Loucy (cell line): ENCODE measurements around the gene ZNRF3.

Source experiments
- H2AFZ ChIP-seq: fragments of 200-600 bp; sonication (generic); 2 replicates; pipeline ENCODE4 v1.6.0; 2016; ENCODE audit warnings: antibody characterized with exemption, mild to moderate bottlenecking, low read length, moderate library complexity
- H3F3A ChIP-seq: fragments of 200-600 bp; 2 replicates; pipeline ENCODE4 v1.6.0; 2016; ENCODE audit warnings: antibody characterized with exemption, low read depth, mild to moderate bottlenecking
- H3K27me3 ChIP-seq: fragments of 200-600 bp; sonication (generic); 2 replicates; pipeline ENCODE4 v1.6.1; 2014; ENCODE audit warnings: low read length, mild to moderate bottlenecking; ENCODE audit not compliant: insufficient read depth, poor library complexity, severe bottlenecking
- H3K36me3 ChIP-seq: fragments of 200-600 bp; sonication (generic); 2 replicates; pipeline ENCODE4 v1.6.1; 2016; ENCODE audit warnings: low read length; ENCODE audit not compliant: insufficient read depth
- H3K4me1 ChIP-seq: fragments of 200-600 bp; sonication (generic); 2 replicates; pipeline ENCODE4 v1.5.1; 2014; ENCODE audit warnings: low read length, mild to moderate bottlenecking; ENCODE audit not compliant: insufficient read depth, poor library complexity, severe bottlenecking
- H3K4me2 ChIP-seq: fragments of 200-600 bp; sonication (generic); 2 replicates; pipeline ENCODE4 v1.6.0; 2014; ENCODE audit warnings: antibody characterized with exemption, low read length, low read depth, mild to moderate bottlenecking; ENCODE audit not compliant: poor library complexity, severe bottlenecking
- H3K4me3 ChIP-seq: fragments of 200-600 bp; sonication (generic); 2 replicates; pipeline ENCODE4 v1.5.1; 2014; ENCODE audit warnings: low read length, mild to moderate bottlenecking, mixed read lengths; ENCODE audit not compliant: poor library complexity, severe bottlenecking
- H3K79me2 ChIP-seq: fragments of 200-600 bp; sonication (generic); 2 replicates; pipeline ENCODE4 v1.6.1; 2014; ENCODE audit warnings: low read length; ENCODE audit not compliant: insufficient read depth
- H3K9ac ChIP-seq: fragments of 200-600 bp; sonication (generic); 2 replicates; pipeline ENCODE4 v1.6.0; 2014; ENCODE audit warnings: mild to moderate bottlenecking, low read depth, low read length, moderate library complexity; ENCODE audit not compliant: poor library complexity, severe bottlenecking
- H3K9me2 ChIP-seq: fragments of 200-600 bp; sonication (generic); replicated peaks from 2 replicates; pipeline ENCODE4 v1.6.1; 2016; ENCODE audit warnings: low read depth, low read length, mixed read lengths
- H3K9me3 ChIP-seq: fragments of 200-600 bp; sonication (generic); 2 replicates; pipeline ENCODE4 v1.6.1; 2014; ENCODE audit warnings: mild to moderate bottlenecking, antibody characterized with exemption, low read length, low read depth; ENCODE audit not compliant: insufficient read depth
- H4K20me1 ChIP-seq: fragments of 200-600 bp; sonication (generic); 2 replicates; pipeline ENCODE4 v1.6.0; 2014; ENCODE audit warnings: antibody characterized with exemption, low read length, mild to moderate bottlenecking; ENCODE audit not compliant: insufficient read depth, poor library complexity, severe bottlenecking
- EZH2phosphoT487 ChIP-seq: fragments of 200-600 bp; IDR thresholded peaks from 2 replicates; pipeline ENCODE4 v1.6.1; 2018; ENCODE audit warnings: antibody characterized with exemption, mild to moderate bottlenecking, moderate library complexity, borderline replicate concordance
- TF ChIP-seq, protein P1 (sequence below): fragments of 200-600 bp; sonication (generic); conservative IDR thresholded peaks from 2 replicates; pipeline ENCODE4 v1.5.1; 2014; ENCODE audit warnings: mild to moderate bottlenecking, antibody characterized with exemption, low read length

Gene ZNRF3

GRCh38 chr22:28887725-28888459, 4.5 kb downstream of the ZNRF3 start:
- H3K9ac ChIP-seq: peak overlapping the region; percentile 37
- H3K4me2 ChIP-seq: peak overlapping the region; percentile 96
- H2AFZ ChIP-seq: no peak overlapping the region
- H3K9me2 ChIP-seq: no peaks in the 10 kb centered on the region
- peaks cover 69% of the 10 kb centered on the region for H3K4me1 ChIP-seq
- TF ChIP-seq, protein P1, sequence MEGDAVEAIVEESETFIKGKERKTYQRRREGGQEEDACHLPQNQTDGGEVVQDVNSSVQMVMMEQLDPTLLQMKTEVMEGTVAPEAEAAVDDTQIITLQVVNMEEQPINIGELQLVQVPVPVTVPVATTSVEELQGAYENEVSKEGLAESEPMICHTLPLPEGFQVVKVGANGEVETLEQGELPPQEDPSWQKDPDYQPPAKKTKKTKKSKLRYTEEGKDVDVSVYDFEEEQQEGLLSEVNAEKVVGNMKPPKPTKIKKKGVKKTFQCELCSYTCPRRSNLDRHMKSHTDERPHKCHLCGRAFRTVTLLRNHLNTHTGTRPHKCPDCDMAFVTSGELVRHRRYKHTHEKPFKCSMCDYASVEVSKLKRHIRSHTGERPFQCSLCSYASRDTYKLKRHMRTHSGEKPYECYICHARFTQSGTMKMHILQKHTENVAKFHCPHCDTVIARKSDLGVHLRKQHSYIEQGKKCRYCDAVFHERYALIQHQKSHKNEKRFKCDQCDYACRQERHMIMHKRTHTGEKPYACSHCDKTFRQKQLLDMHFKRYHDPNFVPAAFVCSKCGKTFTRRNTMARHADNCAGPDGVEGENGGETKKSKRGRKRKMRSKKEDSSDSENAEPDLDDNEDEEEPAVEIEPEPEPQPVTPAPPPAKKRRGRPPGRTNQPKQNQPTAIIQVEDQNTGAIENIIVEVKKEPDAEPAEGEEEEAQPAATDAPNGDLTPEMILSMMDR: no peak
- no peak for TF ChIP-seq EZH2phosphoT487
- no peaks in the 10 kb centered on the region for H3F3A ChIP-seq
- peaks cover 83% of the 10 kb centered on the region for H3K79me2 ChIP-seq
- H3K9me3 ChIP-seq: no peaks in the 10 kb centered on the region
- peak overlapping the region; percentile 37 for H3K4me3 ChIP-seq
- no peaks in the 10 kb centered on the region for H3K36me3 ChIP-seq
- no peaks in the 10 kb centered on the region for H3K27me3 ChIP-seq
- H4K20me1 ChIP-seq: peaks cover 57% of the 10 kb centered on the region

DNA sequence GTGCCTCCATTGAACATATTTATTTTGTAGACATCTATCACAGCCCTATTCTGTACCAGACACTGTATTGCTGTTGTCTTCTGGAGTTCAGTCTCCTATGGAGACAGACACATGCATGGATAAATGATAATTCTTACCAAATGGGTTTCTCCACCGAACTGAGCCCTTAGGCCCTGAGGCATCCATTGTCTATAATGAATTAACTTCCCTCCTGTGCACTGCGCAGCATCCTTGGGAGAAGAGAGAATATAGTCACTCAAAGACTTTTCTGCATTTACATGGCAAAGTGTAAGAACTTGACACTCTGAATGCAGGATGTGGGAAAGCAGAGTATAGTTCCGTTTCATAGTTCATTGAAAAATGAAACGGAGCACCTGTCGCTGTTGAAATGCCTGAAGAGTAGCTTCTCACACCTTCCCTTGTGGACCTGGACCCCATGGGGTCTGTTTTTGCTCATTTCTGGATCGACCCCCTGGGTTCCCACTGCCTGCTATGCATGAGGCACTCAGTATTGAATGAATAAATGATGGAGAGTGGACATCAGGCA, 6.2 kb downstream of the ZNRF3 start:
- Histone ChIP-seq H3K9me2 (no peaks in the 10 kb centered on the region), H3F3A (no peaks in the 10 kb centered on the region), H3K4me1 (peaks cover 69% of the 10 kb centered on the region), H2AFZ (no peak overlapping the region), H3K36me3 (no peaks in the 10 kb centered on the region), H3K9ac (no peak overlapping the region), H3K79me2 (peaks cover 93% of the 10 kb centered on the region), H3K27me3 (no peaks in the 10 kb centered on the region), H3K4me2 (no peak overlapping the region), H3K9me3 (no peaks in the 10 kb centered on the region), H3K4me3 (no peak overlapping the region), H4K20me1 (peaks cover 58% of the 10 kb centered on the region)
- TF ChIP-seq, protein P1: no peak
- TF ChIP-seq EZH2phosphoT487: no peak

GRCh38 chr22:28891156-28891733, 7.9 kb downstream of the ZNRF3 start:
- H3K9me3 ChIP-seq: no peaks in the 10 kb centered on the region
- H3K4me1 ChIP-seq: peaks cover 59% of the 10 kb centered on the region
- H3K9ac ChIP-seq: no peak overlapping the region
- H3K9me2 ChIP-seq: no peaks in the 10 kb centered on the region
- no peaks in the 10 kb centered on the region for H3F3A ChIP-seq
- peak overlapping the region; percentile 47 for H3K4me2 ChIP-seq
- no peak overlapping the region for H2AFZ ChIP-seq
- H3K79me2 ChIP-seq: peaks cover 91% of the 10 kb centered on the region
- H3K4me3 ChIP-seq: no peak overlapping the region
- TF ChIP-seq EZH2phosphoT487: no peak
- TF ChIP-seq, protein P1: no peak
- H4K20me1 ChIP-seq: peaks cover 47% of the 10 kb centered on the region
- H3K36me3 ChIP-seq: no peaks in the 10 kb centered on the region
- H3K27me3 ChIP-seq: no peaks in the 10 kb centered on the region
